GM23338 (cell line): ENCODE results near the gene RTL10.

Experiments used
- CREB1 ChIP-seq: fragments of 250-450 bp; sonication (Bioruptor Pico); IDR thresholded peaks from 2 replicates; pipeline ENCODE4 v1.5.0; 2020; ENCODE audit warnings: low read depth, mild to moderate bottlenecking, moderate library complexity
- CTCF ChIP-seq, 2 experiments: fragments of 200-600 bp in 1 of 2; sonication (generic) in 1 of 2; conservative IDR thresholded peaks; 2 replicates each; pipeline versions ENCODE4 v1.5.1 to v1.6.1; 2016 to 2017; ENCODE audit warnings: antibody characterized with exemption in 2 of 2, low read depth in 2 of 2, mild to moderate bottlenecking in 2 of 2, moderate library complexity in 1 of 2
- EZH2 ChIP-seq: fragments of 200-600 bp; sonication (generic); IDR thresholded peaks from one replicate; pipeline ENCODE4 v1.8.0; 2017; ENCODE audit warnings: antibody characterized with exemption, mild to moderate bottlenecking, low read depth; ENCODE audit not compliant: unreplicated experiment
- EZH2phosphoT487 ChIP-seq: fragments of 200-600 bp; sonication (generic); IDR thresholded peaks from one replicate; pipeline ENCODE4 v1.8.1; 2018; ENCODE audit warnings: antibody characterized with exemption; ENCODE audit not compliant: unreplicated experiment
- POLR2AphosphoS5 ChIP-seq: IDR thresholded peaks from 2 replicates; pipeline ENCODE4 v1.6.1; 2016; ENCODE audit warnings: antibody characterized with exemption, low read depth
- REST ChIP-seq: IDR thresholded peaks from one replicate; pipeline ENCODE4 v1.6.1; 2018; ENCODE audit warnings: antibody characterized with exemption; ENCODE audit not compliant: unreplicated experiment
- STAT1 ChIP-seq: IDR thresholded peaks from one replicate; pipeline ENCODE4 v1.6.1; 2016; ENCODE audit warnings: antibody characterized with exemption; ENCODE audit not compliant: unreplicated experiment
- ZNF462 ChIP-seq: fragments of 250-450 bp; sonication (Bioruptor Pico); IDR thresholded peaks from 2 replicates; pipeline ENCODE4 v1.5.0; 2020; ENCODE audit warnings: mild to moderate bottlenecking, moderate library complexity

GRCh38 chr22:19807161-19807913, 47.3 kb downstream of the RTL10 start:
- no peak for TF ChIP-seq CTCF (conservative IDR thresholded peaks at IDR 0.05; ENCODE audit: low read depth in 2 of 2)
- TF ChIP-seq POLR2AphosphoS5, result no peak
- TF ChIP-seq EZH2, result no peak
- no peak for TF ChIP-seq STAT1
- TF ChIP-seq REST, result no peak
- no peak for TF ChIP-seq EZH2phosphoT487
- TF ChIP-seq CREB1 (CRISPR knock-in tag), result no peak
- no peak for TF ChIP-seq ZNF462
